GM23338 (cell line): ENCODE data around the gene HADHA. TPM values are rescaled to one million over a fixed set of nuclear protein-coding genes. Genes with fewer than 3 reads are reported as not detected.

Experiments
- ATAC-seq: fragments of 200-7000 bp; cut with Tn5 transposase; 3 replicates; pipeline ENCODE4 v1.9.1; 2020
- DNase-seq: peaks from one replicate; pipeline ENCODE4 v3.0.0-alpha.2; 2015; ENCODE audit warnings: low spot score
- H2AFZ ChIP-seq: fragments of 200-600 bp; sonication (generic); 2 replicates; pipeline ENCODE4 v1.8.0; 2016; ENCODE audit warnings: antibody characterized with exemption, mild to moderate bottlenecking, moderate library complexity
- H3F3A ChIP-seq: fragments of 200-600 bp; sonication (generic); replicated peaks from 2 replicates; pipeline ENCODE4 v1.8.0; 2017; ENCODE audit warnings: antibody characterized with exemption, mixed run types, low read depth
- H3K27ac ChIP-seq: fragments of 200-600 bp; sonication (generic); 2 replicates; pipeline ENCODE4 v1.6.1; 2016; ENCODE audit warnings: low read depth
- H3K27me3 ChIP-seq: fragments of 200-600 bp; sonication (generic); 2 replicates; pipeline ENCODE4 v1.8.0; 2016; ENCODE audit warnings: mild to moderate bottlenecking, mixed run types, moderate library complexity; ENCODE audit not compliant: insufficient read depth
- H3K36me3 ChIP-seq: fragments of 200-600 bp; sonication (generic); 2 replicates; pipeline ENCODE4 v1.8.0; 2016; ENCODE audit warnings: mild to moderate bottlenecking; ENCODE audit not compliant: insufficient read depth
- H3K4me1 ChIP-seq: fragments of 200-600 bp; sonication (generic); 2 replicates; pipeline ENCODE4 v1.8.0; 2016; ENCODE audit warnings: mild to moderate bottlenecking, moderate library complexity; ENCODE audit not compliant: insufficient read depth
- H3K4me2 ChIP-seq: fragments of 200-600 bp; sonication (generic); 2 replicates; pipeline ENCODE4 v1.7.1; 2017; ENCODE audit warnings: mixed run types
- H3K4me3 ChIP-seq: fragments of 200-600 bp; sonication (generic); 2 replicates; pipeline ENCODE4 v1.6.1; 2016; ENCODE audit warnings: mixed run types
- H3K79me2 ChIP-seq: fragments of 200-600 bp; sonication (generic); replicated peaks from 2 replicates; pipeline ENCODE4 v1.8.0; 2017; ENCODE audit warnings: mild to moderate bottlenecking; ENCODE audit not compliant: insufficient read depth
- H3K9me2 ChIP-seq: fragments of 200-600 bp; sonication (generic); 2 replicates; pipeline ENCODE4 v1.8.0; 2017; ENCODE audit not compliant: insufficient read depth
- H4K20me1 ChIP-seq: fragments of 200-600 bp; sonication (generic); replicated peaks from 2 replicates; pipeline ENCODE4 v1.8.0; 2017; ENCODE audit warnings: mild to moderate bottlenecking; ENCODE audit not compliant: insufficient read depth
- H3K27ac Mint-ChIP-seq: 2 replicates; pipeline ENCODE4 v1.8.0; 2020; ENCODE audit warnings: inconsistent platforms, mild to moderate bottlenecking, moderate library complexity, mixed read lengths
- H3K27me3 Mint-ChIP-seq: 3 replicates; pipeline ENCODE4 v1.8.0; 2022; ENCODE audit warnings: low read depth, mild to moderate bottlenecking, moderate library complexity, mixed read lengths, inconsistent platforms; ENCODE audit not compliant: insufficient read depth, poor library complexity
- H3K36me3 Mint-ChIP-seq: 3 replicates; pipeline ENCODE4 v1.8.0; 2021; ENCODE audit warnings: low read depth, mild to moderate bottlenecking, inconsistent platforms, moderate library complexity, mixed read lengths
- H3K4me1 Mint-ChIP-seq: 3 replicates; pipeline ENCODE4 v1.8.0; 2020; ENCODE audit warnings: mild to moderate bottlenecking, inconsistent platforms, mixed read lengths
- H3K4me3 Mint-ChIP-seq: 3 replicates; pipeline ENCODE4 v1.8.0; 2021; ENCODE audit warnings: moderate library complexity, mild to moderate bottlenecking, inconsistent platforms, mixed read lengths
- H3K9me3 Mint-ChIP-seq: 3 replicates; pipeline ENCODE4 v1.8.0; 2020; ENCODE audit warnings: moderate library complexity, mild to moderate bottlenecking, inconsistent platforms, mixed read lengths
- CREB1 ChIP-seq: fragments of 250-450 bp; sonication (Bioruptor Pico); IDR thresholded peaks from 2 replicates; pipeline ENCODE4 v1.5.0; 2020; ENCODE audit warnings: low read depth, mild to moderate bottlenecking, moderate library complexity
- EZH2 ChIP-seq: fragments of 200-600 bp; sonication (generic); IDR thresholded peaks from one replicate; pipeline ENCODE4 v1.8.0; 2017; ENCODE audit warnings: antibody characterized with exemption, mild to moderate bottlenecking, low read depth; ENCODE audit not compliant: unreplicated experiment
- EZH2phosphoT487 ChIP-seq: fragments of 200-600 bp; sonication (generic); IDR thresholded peaks from one replicate; pipeline ENCODE4 v1.8.1; 2018; ENCODE audit warnings: antibody characterized with exemption; ENCODE audit not compliant: unreplicated experiment
- JUNB ChIP-seq: IDR thresholded peaks from one replicate; pipeline ENCODE4 v1.6.1; 2016; ENCODE audit warnings: antibody characterized with exemption; ENCODE audit not compliant: unreplicated experiment
- NANOG ChIP-seq: IDR thresholded peaks from 2 replicates; pipeline ENCODE4 v1.6.1; 2016; ENCODE audit warnings: antibody characterized with exemption, borderline replicate concordance
- POLR2AphosphoS5 ChIP-seq: IDR thresholded peaks from 2 replicates; pipeline ENCODE4 v1.6.1; 2016; ENCODE audit warnings: antibody characterized with exemption, low read depth
- STAT1 ChIP-seq: IDR thresholded peaks from one replicate; pipeline ENCODE4 v1.6.1; 2016; ENCODE audit warnings: antibody characterized with exemption; ENCODE audit not compliant: unreplicated experiment
- ZNF114 ChIP-seq: fragments of 250-450 bp; sonication (Bioruptor Pico); IDR thresholded peaks from 2 replicates; pipeline ENCODE4 v1.5.0; 2020; ENCODE audit warnings: mild to moderate bottlenecking, moderate library complexity
- ZNF331 ChIP-seq: fragments of 250-450 bp; sonication (Bioruptor Pico); IDR thresholded peaks from 2 replicates; pipeline ENCODE4 v1.5.0; 2020; ENCODE audit warnings: low read depth, mild to moderate bottlenecking, moderate library complexity
- polyA plus RNA-seq: library from polyadenylated mRNA; unstranded; fragments of >200 nt; fragmentation: Nextera tagmentation; extraction: Ambion mirVana; gene quantifications from 2 replicates; pipeline ENCODE4 v1.2.1, GENCODE V29; 2016
- total RNA-seq: library from RNA; depleted of rRNA; stranded (reverse); fragments of >200 nt; shearing (Covaris generic); gene quantifications from 2 replicates; pipeline ENCODE4 v1.2.3, GENCODE V29; 2014
- TF ChIP-seq, protein P1 (sequence below), 2 experiments: fragments of 200-600 bp in 1 of 2; sonication (generic) in 1 of 2; conservative IDR thresholded peaks; 2 replicates each; pipeline versions ENCODE4 v1.5.1 to v1.6.1; 2016 to 2017; ENCODE audit warnings: antibody characterized with exemption in 2 of 2, low read depth in 2 of 2, mild to moderate bottlenecking in 2 of 2, moderate library complexity in 1 of 2
- TF ChIP-seq, protein P2 (sequence below): IDR thresholded peaks from 2 replicates; pipeline ENCODE4 v1.6.1; 2016; ENCODE audit warnings: antibody characterized with exemption
- TF ChIP-seq, protein P3 (sequence below): IDR thresholded peaks from one replicate; pipeline ENCODE4 v1.6.1; 2018; ENCODE audit warnings: antibody characterized with exemption; ENCODE audit not compliant: unreplicated experiment

Gene HADHA
- total and polyA plus RNA-seq, 2 experiments from 2014 or later = 63.9 to 92.3 TPM

DNA sequence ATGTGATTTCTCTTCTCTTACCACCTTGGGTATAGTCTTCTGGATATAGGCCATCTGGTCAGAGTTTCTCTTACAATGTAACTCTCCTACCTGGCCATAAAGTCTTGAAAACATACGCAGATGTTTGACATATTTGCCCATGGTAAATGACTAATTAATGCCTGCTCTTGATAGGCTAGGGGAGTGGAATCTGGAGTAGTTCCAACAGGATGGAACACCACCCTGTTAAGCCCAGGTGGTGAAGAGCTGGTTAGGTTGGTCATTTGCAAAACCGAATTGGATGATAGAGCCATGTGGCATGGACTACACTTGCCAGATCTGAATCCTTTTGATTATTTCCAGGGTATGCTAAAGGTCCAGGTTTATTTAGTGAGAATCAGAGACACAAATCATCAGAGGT, 36.8 kb upstream of the HADHA start (continued):
- TF ChIP-seq, protein P1, sequence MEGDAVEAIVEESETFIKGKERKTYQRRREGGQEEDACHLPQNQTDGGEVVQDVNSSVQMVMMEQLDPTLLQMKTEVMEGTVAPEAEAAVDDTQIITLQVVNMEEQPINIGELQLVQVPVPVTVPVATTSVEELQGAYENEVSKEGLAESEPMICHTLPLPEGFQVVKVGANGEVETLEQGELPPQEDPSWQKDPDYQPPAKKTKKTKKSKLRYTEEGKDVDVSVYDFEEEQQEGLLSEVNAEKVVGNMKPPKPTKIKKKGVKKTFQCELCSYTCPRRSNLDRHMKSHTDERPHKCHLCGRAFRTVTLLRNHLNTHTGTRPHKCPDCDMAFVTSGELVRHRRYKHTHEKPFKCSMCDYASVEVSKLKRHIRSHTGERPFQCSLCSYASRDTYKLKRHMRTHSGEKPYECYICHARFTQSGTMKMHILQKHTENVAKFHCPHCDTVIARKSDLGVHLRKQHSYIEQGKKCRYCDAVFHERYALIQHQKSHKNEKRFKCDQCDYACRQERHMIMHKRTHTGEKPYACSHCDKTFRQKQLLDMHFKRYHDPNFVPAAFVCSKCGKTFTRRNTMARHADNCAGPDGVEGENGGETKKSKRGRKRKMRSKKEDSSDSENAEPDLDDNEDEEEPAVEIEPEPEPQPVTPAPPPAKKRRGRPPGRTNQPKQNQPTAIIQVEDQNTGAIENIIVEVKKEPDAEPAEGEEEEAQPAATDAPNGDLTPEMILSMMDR (conservative IDR thresholded peaks at IDR 0.05; ENCODE audit: low read depth in 2 of 2) = no peak
- TF ChIP-seq JUNB (no peak), CREB1 (no peak), ZNF331 (CRISPR knock-in tag) (no peak), EZH2phosphoT487 (no peak), POLR2AphosphoS5 (no peak)
- TF ChIP-seq, protein P2, sequence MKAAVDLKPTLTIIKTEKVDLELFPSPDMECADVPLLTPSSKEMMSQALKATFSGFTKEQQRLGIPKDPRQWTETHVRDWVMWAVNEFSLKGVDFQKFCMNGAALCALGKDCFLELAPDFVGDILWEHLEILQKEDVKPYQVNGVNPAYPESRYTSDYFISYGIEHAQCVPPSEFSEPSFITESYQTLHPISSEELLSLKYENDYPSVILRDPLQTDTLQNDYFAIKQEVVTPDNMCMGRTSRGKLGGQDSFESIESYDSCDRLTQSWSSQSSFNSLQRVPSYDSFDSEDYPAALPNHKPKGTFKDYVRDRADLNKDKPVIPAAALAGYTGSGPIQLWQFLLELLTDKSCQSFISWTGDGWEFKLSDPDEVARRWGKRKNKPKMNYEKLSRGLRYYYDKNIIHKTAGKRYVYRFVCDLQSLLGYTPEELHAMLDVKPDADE = no peak

DNA sequence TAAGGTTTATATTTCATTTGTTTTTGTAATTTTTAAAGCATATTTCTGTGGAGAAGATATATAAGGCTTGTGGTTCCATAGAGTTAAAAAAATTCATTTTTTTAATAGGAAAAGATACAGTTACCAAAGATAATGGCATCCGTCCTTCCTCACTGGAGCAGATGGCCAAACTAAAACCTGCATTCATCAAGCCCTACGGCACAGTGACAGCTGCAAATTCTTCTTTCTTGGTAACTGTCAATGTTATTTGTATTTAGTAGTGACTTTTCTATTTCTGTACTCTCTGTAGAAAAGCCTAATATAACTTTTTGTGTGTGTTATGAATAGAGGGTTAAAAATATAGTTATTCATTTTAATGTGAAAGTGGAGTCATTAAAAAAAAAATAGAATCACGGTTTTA, 35.5 kb upstream of the HADHA start:
- no peak for DNase-seq
- no peak overlapping the region for H3K4me3 ChIP-seq
- peaks cover 20% of the 10 kb centered on the region for H3K36me3 ChIP-seq
- ATAC-seq = no peak
- no peaks in the 10 kb centered on the region; the same call in 1 of the 2 replicates for H3F3A ChIP-seq
- no peaks in the 10 kb centered on the region for H3K79me2 ChIP-seq
- H3K27me3 ChIP-seq = no peaks in the 10 kb centered on the region
- H3K4me2 ChIP-seq = no peak overlapping the region
- Mint-ChIP-seq H3K27ac (no peak overlapping the region), H3K36me3 (peaks cover 41% of the 10 kb centered on the region), H3K4me3 (no peak overlapping the region), H3K4me1 (no peaks in the 10 kb centered on the region), H3K9me3 (no peaks in the 10 kb centered on the region), H3K27me3 (no peaks in the 10 kb centered on the region)
- no peak overlapping the region for H3K27ac ChIP-seq
- H3K4me1 ChIP-seq = no peaks in the 10 kb centered on the region
- H4K20me1 ChIP-seq = peaks cover 5% of the 10 kb centered on the region; the same call in 1 of the 2 replicates
- no peaks in the 10 kb centered on the region for H3K9me2 ChIP-seq
- H2AFZ ChIP-seq = no peak overlapping the region
- TF ChIP-seq JUNB (no peak), ZNF331 (CRISPR knock-in tag) (no peak), NANOG (no peak), CREB1 (no peak), EZH2 (no peak), EZH2phosphoT487 (no peak), POLR2AphosphoS5 (no peak), STAT1 (no peak), ZNF114 (CRISPR knock-in tag) (no peak)
- TF ChIP-seq, protein P1 (conservative IDR thresholded peaks at IDR 0.05; ENCODE audit: low read depth in 2 of 2) = no peak
- TF ChIP-seq, protein P3, sequence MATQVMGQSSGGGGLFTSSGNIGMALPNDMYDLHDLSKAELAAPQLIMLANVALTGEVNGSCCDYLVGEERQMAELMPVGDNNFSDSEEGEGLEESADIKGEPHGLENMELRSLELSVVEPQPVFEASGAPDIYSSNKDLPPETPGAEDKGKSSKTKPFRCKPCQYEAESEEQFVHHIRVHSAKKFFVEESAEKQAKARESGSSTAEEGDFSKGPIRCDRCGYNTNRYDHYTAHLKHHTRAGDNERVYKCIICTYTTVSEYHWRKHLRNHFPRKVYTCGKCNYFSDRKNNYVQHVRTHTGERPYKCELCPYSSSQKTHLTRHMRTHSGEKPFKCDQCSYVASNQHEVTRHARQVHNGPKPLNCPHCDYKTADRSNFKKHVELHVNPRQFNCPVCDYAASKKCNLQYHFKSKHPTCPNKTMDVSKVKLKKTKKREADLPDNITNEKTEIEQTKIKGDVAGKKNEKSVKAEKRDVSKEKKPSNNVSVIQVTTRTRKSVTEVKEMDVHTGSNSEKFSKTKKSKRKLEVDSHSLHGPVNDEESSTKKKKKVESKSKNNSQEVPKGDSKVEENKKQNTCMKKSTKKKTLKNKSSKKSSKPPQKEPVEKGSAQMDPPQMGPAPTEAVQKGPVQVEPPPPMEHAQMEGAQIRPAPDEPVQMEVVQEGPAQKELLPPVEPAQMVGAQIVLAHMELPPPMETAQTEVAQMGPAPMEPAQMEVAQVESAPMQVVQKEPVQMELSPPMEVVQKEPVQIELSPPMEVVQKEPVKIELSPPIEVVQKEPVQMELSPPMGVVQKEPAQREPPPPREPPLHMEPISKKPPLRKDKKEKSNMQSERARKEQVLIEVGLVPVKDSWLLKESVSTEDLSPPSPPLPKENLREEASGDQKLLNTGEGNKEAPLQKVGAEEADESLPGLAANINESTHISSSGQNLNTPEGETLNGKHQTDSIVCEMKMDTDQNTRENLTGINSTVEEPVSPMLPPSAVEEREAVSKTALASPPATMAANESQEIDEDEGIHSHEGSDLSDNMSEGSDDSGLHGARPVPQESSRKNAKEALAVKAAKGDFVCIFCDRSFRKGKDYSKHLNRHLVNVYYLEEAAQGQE = no peak
- TF ChIP-seq, protein P2 = no peak
